ENCODE measurements around the gene BTBD8.

Gene BTBD8

DNA sequence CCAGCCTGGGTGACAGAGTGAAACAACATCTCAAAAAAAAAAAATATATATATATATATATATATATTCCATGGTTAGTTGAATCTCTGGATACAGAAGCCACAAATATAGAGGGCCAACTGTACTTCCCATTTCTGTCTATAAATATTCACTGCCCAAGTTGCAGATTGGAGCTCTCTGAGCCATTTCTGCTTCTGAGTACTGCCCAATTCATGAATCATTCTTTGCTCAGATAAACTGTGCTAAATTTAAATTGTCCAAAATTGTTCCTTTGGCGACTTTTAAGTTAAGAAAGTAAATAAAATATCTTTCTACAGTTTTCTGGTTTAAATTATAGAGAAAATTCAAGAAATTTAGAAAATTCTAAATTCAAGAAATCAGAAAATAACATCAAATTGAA is 114.4 kb downstream of the BTBD8 start:
- no peak for DNase-seq

DNA sequence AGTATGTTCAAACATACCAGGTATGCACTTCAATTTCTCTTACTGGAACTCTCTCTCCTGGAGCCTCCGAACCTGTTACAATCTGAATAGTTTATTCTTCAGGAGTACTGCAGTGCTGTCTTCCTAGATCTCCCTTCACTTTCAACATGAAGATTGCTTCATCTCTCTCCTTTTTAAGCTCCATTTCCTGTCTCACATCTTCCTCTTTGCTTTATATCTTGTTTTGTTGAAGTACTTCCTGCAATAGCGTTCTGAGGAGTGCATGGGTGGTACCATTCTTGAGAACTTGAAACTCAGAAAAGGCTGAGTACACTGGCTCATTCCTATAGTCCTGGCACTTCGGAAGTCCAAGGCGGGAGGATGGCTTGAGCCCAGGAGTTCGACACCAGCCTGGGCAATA is 121.8 kb downstream of the BTBD8 start:
- DNase-seq = peak; percentile 4

DNA sequence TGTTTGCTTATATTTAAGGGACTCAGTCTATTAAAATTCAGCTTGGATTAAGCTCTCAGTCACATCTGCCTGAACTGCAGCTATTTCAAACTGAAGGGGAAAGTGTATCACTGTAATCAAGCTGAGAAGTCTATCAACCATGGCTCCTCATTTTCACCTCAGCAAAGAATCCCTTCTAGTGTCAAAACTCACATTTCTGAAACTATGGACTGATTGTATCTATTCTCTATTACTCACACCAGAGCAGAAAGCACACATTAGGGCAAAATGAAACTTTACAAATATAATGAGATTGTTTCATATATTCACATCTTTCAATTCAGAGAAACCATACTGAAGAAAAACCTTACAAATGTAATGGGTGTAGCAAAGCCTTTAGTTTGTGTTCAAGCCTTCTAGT is 123.0 kb downstream of the BTBD8 start:
- DNase-seq = no peak

DNA sequence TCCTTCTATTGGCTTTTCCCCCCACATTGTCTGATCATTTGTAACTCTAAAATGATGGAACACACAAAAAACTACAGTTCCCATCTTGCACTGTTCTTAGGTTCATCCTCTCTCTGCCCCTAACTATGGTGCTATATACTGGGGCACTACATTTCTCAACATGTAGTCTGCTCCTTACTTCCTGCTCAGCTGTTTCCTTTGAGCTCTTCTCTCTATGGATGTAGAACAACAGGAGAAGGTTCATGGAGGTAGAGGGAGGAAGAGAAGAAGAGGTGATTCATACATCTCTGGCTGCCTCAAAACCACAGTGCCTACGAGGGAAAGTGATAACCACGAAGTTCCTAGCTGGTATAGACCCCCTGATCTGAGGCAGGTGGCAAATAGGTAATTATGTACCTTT is 130.6 kb downstream of the BTBD8 start:
- DNase-seq = no peak

DNA sequence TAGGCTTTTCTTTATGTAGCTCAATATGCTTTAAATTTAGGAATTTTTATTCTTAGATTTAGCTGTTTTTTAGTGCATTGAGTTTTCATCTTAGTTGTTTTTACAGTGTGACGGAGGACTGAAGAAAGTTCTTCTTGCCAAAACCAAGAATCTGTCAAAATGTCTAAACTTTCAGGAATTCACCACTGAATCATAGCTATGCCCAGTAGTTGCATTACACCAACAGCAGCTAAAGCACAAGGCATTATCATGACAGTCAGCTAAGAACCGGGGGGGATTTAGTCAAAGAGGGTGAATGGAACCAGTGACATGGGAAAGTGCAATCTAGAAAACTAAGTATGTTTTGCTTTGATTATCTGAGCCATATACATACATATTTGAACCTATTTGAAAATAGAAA is 131.0 kb downstream of the BTBD8 start:
- DNase-seq = no peak

DNA sequence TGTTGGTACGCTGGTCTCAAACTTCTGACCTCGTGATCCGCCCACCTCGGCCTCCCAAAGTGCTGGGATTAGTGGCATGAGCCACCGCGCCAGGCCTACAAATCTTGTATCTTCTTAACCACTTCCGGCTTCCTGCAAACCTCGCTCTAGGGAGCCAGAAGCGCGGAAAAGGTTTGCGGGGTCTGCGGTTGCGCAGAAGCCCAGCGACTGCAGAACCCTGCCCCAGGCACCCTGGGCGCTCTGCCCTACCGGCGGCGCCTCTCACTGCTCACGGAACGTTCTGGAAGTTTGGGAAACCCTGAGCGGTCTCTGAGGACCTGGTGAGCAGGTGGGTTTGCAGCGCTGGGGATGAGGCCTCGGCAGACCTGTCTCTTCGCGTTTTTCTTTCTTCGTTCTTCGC is 137.6 kb downstream of the BTBD8 start, which contains the start of gene C1orf146:
Gene C1orf146, plus strand, starts transcription at position 195 of the 400 bp plus-strand sequence. CDS start 13,506 bp downstream, outside the sequence.
- no peak for DNase-seq

DNA sequence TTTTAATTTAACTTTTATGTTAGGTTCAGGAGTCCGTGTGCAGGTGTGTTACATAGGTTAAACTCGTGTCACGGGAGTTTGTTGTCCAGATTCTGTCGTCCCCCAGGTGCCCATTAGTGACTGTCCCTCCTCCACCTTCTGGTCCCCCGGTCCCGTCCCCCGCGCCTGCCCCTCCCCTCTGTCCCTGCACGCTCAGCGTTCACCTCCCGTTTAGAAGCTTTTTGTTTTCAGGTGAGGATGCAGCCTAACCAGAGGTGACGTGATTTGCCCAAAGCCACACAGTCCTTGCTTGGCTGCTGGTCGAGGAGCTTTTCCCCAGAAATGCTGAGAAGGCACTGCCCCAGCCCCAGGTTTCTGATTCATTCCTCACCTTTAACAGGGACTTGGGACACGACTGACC is 138.4 kb downstream of the BTBD8 start:
- no peak for DNase-seq

DNA sequence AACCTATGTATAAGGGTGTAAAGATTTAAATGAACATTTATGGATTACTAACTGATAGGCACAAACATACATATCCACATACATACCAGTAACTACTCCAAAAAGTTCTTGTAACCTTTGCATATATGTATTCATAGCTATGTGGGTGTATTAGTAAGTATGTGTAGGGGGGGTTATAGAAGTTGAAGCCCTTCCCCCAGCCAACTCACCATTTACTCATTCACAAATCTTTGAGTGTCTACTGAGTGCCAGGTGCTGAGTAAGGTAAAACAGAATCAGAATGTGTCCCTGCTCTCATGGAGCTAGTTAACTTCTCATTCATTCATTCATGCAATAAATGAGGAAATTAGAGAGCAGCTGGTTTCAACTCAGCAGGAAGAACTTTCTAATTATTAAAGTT is 138.9 kb downstream of the BTBD8 start:
- DNase-seq = no peak

DNA sequence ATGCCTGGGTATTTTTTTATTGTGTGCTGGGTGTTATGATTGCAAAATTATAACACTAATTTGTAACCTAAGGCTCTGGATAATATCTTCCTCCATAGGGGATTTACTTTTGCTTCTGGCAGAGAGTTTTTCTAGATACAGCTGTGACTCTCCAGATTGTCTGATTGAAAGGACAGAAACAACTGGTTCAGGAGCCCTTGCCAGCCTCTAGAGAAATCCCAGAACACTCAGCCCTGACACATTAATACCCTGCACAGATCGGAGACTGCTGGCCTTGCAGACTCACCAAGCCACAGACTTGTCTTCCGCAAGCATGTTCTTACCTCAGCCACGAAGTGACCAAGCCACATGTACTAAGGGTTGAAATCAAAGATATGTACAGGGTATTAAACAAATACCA is 148.3 kb downstream of the BTBD8 start:
- DNase-seq = no peak

DNA sequence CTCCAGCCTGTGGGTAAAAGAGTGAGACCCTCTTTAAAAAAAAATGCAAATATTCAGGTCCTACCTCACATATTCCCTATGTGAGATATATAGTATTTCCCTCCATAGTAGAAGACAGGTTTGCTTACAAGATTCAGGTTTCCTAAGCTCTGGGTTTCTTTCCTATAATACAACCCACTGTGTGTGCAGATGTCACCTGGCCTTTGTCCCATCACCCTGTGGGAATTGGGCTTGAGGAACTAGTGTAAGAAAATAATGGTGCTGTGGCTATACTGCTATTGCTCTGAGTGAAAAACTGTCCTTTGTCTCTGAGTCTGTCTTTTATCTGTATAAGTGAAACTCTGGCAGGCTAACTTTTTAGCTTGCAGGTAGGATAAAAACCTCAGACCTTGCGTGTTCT is 150.6 kb downstream of the BTBD8 start:
- no peak for DNase-seq
